ENCODE measurements around the gene CHST11.

CHST11 gene

GRCh38 chr12:104619305-104619704 lies 162.6 kb downstream of the CHST11 start:
- no peaks in the 10 kb centered on the region for H3K9me3 Mint-ChIP-seq
- no peaks in the 10 kb centered on the region for H3K27me3 Mint-ChIP-seq
- peaks cover 29% of the 10 kb centered on the region for H3K4me1 Mint-ChIP-seq
- H3K36me3 Mint-ChIP-seq = peaks cover 29% of the 10 kb centered on the region
- no peak overlapping the region for H3K27ac Mint-ChIP-seq
- H3K4me3 Mint-ChIP-seq = no peak overlapping the region
- ATAC-seq = no peak

DNA sequence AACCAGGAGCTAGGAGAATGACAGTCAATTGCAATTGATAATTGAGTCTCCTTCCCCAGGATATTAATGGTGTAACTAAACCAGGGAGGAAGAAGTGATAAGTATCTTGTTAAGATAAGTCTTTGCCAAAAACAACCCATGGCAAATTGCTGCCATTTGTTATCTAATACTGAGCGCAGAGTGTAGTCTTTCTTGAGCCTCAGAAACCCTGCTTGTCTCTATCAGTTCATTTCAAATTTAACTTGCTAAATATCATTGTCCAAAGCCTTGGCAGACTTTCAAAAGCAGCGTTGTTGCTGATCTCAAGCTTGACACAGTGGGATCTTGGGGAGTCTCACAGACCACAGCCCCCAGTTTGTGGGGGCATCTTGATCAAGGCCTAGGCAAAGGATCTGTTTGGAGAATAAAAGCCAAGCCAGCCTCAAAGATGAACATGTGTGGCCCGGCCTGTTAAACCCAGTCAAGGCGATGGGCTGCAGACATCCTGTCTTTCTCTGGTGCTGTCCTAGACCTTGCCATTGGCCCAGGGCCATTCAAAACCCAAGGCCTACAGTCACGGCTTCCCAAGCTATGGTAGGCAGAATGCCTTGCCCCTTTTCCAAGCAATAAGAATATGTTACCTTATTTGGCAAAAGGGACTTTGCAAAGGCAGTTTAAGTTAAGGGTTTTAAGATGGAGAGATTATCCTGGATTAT lies 164.2 kb downstream of the CHST11 start:
- no peaks in the 10 kb centered on the region for H3K27me3 Mint-ChIP-seq
- H3K4me3 Mint-ChIP-seq = no peak overlapping the region
- H3K27ac Mint-ChIP-seq = no peak overlapping the region
- no peak for ATAC-seq
- no peaks in the 10 kb centered on the region for H3K9me3 Mint-ChIP-seq
- H3K36me3 Mint-ChIP-seq = peaks cover 25% of the 10 kb centered on the region
- peaks cover 43% of the 10 kb centered on the region for H3K4me1 Mint-ChIP-seq

GRCh38 chr12:104622928-104623327 lies 166.2 kb downstream of the CHST11 start:
- Mint-ChIP-seq H3K27ac (no peak overlapping the region), H3K9me3 (no peaks in the 10 kb centered on the region), H3K36me3 (peaks cover 37% of the 10 kb centered on the region), H3K4me3 (no peak overlapping the region), H3K4me1 (peaks cover 48% of the 10 kb centered on the region), H3K27me3 (no peaks in the 10 kb centered on the region)
- ATAC-seq = no peak

DNA sequence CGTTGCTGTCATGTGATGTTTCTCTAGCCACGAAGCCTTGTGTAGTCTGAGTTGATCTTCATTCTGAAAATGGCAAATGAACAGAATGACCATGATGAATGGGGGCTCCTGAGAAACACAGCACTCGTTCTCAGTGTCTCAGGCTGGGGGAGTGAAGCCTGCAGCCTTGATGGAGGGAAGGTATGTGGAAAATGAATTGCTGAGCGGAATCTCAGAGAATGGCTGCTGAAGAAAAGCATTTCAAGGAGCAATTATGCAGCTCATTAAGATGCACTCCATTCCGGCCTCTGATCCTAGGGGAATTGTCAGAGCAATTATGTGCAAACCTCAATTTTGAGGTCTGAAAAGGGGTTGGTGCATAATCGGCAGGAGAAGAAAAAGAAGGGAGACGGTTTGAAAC lies 167.1 kb downstream of the CHST11 start:
- no peak for ATAC-seq

DNA sequence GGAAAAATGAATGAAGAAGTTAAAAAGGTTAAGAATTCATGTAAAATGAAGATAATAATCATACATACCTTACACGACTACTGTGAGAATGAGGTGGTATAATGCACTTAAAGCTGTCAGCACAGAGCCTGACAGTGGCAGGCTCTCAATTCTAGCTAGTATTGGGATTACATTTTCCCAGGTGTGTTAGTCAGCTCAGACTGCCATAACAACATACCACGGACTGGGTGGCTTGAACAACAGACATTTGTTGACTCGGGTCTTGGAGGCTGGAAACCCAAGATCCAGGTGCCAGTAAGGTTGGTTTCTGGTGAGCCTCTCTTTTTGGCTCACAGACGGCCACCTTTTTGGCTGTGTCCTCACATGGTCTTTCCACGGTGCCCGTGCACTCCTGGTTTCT lies 167.8 kb downstream of the CHST11 start:
- Mint-ChIP-seq H3K4me3 (no peak overlapping the region), H3K4me1 (peaks cover 51% of the 10 kb centered on the region), H3K27ac (peak overlapping the region; percentile 51), H3K9me3 (no peaks in the 10 kb centered on the region), H3K36me3 (peaks cover 40% of the 10 kb centered on the region), H3K27me3 (no peaks in the 10 kb centered on the region)
- no peak for ATAC-seq

More for the DNA sequence above, 167.1 kb downstream of the CHST11 start:
- Mint-ChIP-seq H3K4me3 (no peak overlapping the region), H3K4me1 (peaks cover 50% of the 10 kb centered on the region), H3K9me3 (no peaks in the 10 kb centered on the region), H3K27me3 (no peaks in the 10 kb centered on the region), H3K36me3 (peaks cover 39% of the 10 kb centered on the region), H3K27ac (peak overlapping the region; percentile 51)

GRCh38 chr12:104626069-104626837 lies 169.5 kb downstream of the CHST11 start:
- Mint-ChIP-seq H3K27me3 (no peaks in the 10 kb centered on the region), H3K27ac (peak overlapping the region; percentile 32), H3K9me3 (no peaks in the 10 kb centered on the region), H3K4me1 (peaks cover 59% of the 10 kb centered on the region), H3K4me3 (no peak overlapping the region), H3K36me3 (peaks cover 44% of the 10 kb centered on the region)
- ATAC-seq = no peak

- H3K4me1 Mint-ChIP-seq = peaks cover 65% of the 10 kb centered on the region
- H3K36me3 Mint-ChIP-seq = peaks cover 38% of the 10 kb centered on the region
- no peaks in the 10 kb centered on the region for H3K9me3 Mint-ChIP-seq
- H3K27ac Mint-ChIP-seq = peak overlapping the region; percentile 59
- no peaks in the 10 kb centered on the region for H3K27me3 Mint-ChIP-seq
- no peak for ATAC-seq
- no peak overlapping the region for H3K4me3 Mint-ChIP-seq
Measured at GRCh38 chr12:104627231-104627989, 170.7 kb downstream of the CHST11 start.

DNA sequence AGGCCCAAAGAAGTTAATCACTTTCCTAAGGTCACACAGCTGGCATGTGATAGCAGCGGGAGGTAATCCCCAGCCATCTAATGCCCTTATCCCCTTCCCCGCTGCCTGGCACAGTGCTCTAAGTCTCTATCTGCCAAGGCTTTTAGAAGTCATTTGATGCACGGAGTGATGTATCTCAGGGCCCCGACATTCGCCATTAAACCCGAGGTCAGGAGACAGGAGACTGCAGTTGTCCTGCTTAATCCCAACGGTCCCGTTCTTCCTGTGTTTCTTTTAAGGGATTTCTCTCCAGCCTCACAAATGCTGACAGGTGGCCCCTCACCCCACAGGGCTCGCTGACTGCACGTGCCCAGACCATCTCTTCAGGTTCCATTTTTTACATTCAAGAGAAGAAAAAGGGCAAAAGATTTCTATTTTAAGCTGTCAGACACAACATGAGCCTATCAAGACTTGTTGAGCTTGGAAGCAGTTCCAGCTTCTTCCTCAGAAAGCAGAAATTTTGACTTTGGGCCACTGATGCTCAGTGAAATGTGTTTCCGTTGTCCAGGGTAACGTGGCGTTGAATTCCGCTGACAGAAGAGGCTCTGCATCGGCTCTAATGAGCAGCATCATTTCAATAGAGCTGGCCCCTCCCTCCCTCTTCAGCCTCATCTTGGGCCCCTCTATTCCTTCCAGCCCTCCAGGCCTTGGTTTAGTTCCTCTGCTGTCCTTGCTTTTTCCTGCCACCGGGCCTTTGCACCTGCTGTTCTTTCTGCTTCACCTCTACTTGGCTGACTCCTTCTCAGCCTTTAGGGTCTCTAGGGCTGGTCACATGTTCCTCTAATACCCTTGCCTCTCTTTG lies 171.5 kb downstream of the CHST11 start:
- Mint-ChIP-seq H3K27ac (peak overlapping the region; percentile 59), H3K27me3 (no peaks in the 10 kb centered on the region), H3K4me1 (peaks cover 70% of the 10 kb centered on the region)

DNA sequence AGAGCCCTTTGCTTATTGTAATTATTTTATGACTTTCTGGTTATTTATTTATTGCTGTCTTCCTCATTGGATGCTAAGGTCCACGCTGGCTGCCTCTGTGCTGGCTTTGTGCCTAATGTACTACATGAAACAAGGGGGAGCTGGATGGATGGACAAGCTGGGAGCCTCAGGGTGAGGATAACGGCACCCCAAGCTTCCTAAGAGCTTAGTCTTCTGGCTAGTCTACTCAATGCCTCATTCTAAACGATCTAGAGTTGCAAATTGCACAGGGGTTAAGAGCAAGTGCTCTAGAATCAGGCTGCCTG lies 172.0 kb downstream of the CHST11 start:
- Mint-ChIP-seq H3K4me3 (no peak overlapping the region), H3K9me3 (no peaks in the 10 kb centered on the region), H3K4me1 (peaks cover 67% of the 10 kb centered on the region), H3K27ac (peak overlapping the region; percentile 59), H3K27me3 (no peaks in the 10 kb centered on the region), H3K36me3 (peaks cover 39% of the 10 kb centered on the region)
- ATAC-seq = no peak

More for the DNA sequence above, 171.5 kb downstream of the CHST11 start:
- no peaks in the 10 kb centered on the region for H3K9me3 Mint-ChIP-seq
- H3K4me3 Mint-ChIP-seq = no peak overlapping the region
- H3K36me3 Mint-ChIP-seq = peaks cover 38% of the 10 kb centered on the region
- ATAC-seq = no peak

- no peak for ATAC-seq
- no peak overlapping the region for H3K4me3 Mint-ChIP-seq
- H3K36me3 Mint-ChIP-seq = peaks cover 42% of the 10 kb centered on the region
- H3K9me3 Mint-ChIP-seq = no peaks in the 10 kb centered on the region
- no peak overlapping the region for H3K27ac Mint-ChIP-seq
- H3K4me1 Mint-ChIP-seq = peaks cover 67% of the 10 kb centered on the region
- no peaks in the 10 kb centered on the region for H3K27me3 Mint-ChIP-seq
Measured at GRCh38 chr12:104630230-104630670, 173.5 kb downstream of the CHST11 start.

GRCh38 chr12:104631867-104632266 lies 175.1 kb downstream of the CHST11 start:
- Mint-ChIP-seq H3K36me3 (peaks cover 47% of the 10 kb centered on the region), H3K27me3 (no peaks in the 10 kb centered on the region), H3K9me3 (no peaks in the 10 kb centered on the region), H3K4me1 (peaks cover 73% of the 10 kb centered on the region), H3K4me3 (no peak overlapping the region), H3K27ac (peak overlapping the region; percentile 13)
- no peak for ATAC-seq

DNA sequence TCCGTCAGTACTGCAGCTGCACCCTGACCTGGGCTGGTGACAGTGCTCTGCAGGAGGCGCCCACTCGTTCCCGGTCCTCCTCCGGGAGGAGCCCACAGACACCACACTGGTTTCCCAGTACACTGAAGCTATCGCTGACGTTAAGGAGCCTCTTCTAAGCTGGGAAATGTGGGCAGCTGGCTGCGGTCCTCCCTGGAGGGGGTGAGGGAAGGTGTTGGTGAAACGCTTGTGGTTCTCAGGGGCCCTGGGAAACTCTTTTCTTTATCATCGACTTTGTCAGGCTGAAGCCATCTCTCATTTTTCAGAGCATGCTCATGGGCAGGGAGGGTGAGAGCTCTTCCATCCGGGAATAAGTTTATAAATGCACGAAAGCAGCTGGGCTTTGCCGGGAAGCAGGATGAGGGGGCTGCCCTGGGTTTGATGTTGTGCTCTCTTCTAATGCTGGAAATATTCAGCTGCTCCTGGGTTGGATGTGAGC lies 176.0 kb downstream of the CHST11 start:
- no peak for ATAC-seq
- H3K9me3 Mint-ChIP-seq = no peaks in the 10 kb centered on the region
- peaks cover 39% of the 10 kb centered on the region for H3K36me3 Mint-ChIP-seq
- no peaks in the 10 kb centered on the region for H3K27me3 Mint-ChIP-seq
- peaks cover 74% of the 10 kb centered on the region for H3K4me1 Mint-ChIP-seq
- H3K4me3 Mint-ChIP-seq = no peak overlapping the region
- H3K27ac Mint-ChIP-seq = peak overlapping the region; percentile 30

GRCh38 chr12:104634044-104634443 lies 177.3 kb downstream of the CHST11 start:
- Mint-ChIP-seq H3K4me1 (peaks cover 74% of the 10 kb centered on the region), H3K36me3 (peaks cover 26% of the 10 kb centered on the region), H3K4me3 (no peak overlapping the region), H3K27ac (peak overlapping the region; percentile 56), H3K9me3 (no peaks in the 10 kb centered on the region), H3K27me3 (no peaks in the 10 kb centered on the region)
- no peak for ATAC-seq

DNA sequence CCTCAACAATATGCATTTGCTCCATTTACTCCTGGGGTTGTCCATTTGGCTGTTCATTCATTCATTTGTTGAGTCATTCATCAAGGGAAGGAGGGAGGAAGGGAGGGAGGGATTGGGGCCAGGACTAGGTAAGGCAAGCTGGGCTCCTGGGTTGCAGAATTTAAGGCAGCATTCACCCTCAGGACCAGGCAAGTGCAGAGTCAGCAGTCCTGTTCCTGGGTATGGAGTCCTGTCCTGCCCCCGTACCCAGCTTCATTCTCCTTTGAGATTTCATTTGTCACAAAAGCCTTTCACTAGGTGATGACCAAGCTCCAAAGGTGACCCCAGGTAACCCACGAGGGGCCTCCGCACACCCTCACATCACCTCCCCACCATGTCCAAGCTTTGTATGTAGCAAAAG lies 178.1 kb downstream of the CHST11 start:
- Mint-ChIP-seq H3K4me1 (peaks cover 81% of the 10 kb centered on the region), H3K36me3 (peaks cover 34% of the 10 kb centered on the region), H3K27me3 (no peaks in the 10 kb centered on the region), H3K9me3 (peaks cover 2% of the 10 kb centered on the region), H3K27ac (peak overlapping the region; percentile 69), H3K4me3 (no peak overlapping the region)
- no peak for ATAC-seq
